ENCODE data around the gene MSRB1.
"Not testable (repeated sequence)": the region's sequence is repeated elsewhere in the genome, so short reads cannot be mapped to it uniquely, and the experiment has no call there.

Gene MSRB1

GRCh38 chr16:1915732-1916639 lies 27.0 kb downstream of the MSRB1 start:
- no peak for DNase-seq (ENCODE audit: low spot score)

- no peak for DNase-seq (ENCODE audit: low spot score)
These were observed 28.0 kb downstream of the MSRB1 start for GRCh38 chr16:1914988-1915387.

GRCh38 chr16:1914084-1914608 lies 28.9 kb downstream of the MSRB1 start:
- no peak for DNase-seq (ENCODE audit: low spot score)

- DNase-seq (ENCODE audit: low spot score): no peak
These were observed 29.5 kb downstream of the MSRB1 start for GRCh38 chr16:1913327-1914083.

- DNase-seq (ENCODE audit: low spot score): no peak
These were observed 30.8 kb downstream of the MSRB1 start for GRCh38 chr16:1912215-1912543.

GRCh38 chr16:1911467-1912214 lies 31.4 kb downstream of the MSRB1 start:
- no peak for DNase-seq (ENCODE audit: low spot score)

GRCh38 chr16:1909561-1910231 lies 33.3 kb downstream of the MSRB1 start:
- DNase-seq (ENCODE audit: low spot score): no peak

- DNase-seq (ENCODE audit: low spot score): no peak
These were observed 34.0 kb downstream of the MSRB1 start for GRCh38 chr16:1908983-1909382.

GRCh38 chr16:1908184-1908583 lies 34.8 kb downstream of the MSRB1 start:
- no peak for DNase-seq (ENCODE audit: low spot score)

- no peak for DNase-seq (ENCODE audit: low spot score)
These were observed 35.7 kb downstream of the MSRB1 start for GRCh38 chr16:1907226-1907860.

GRCh38 chr16:1906846-1907165 lies 36.2 kb downstream of the MSRB1 start:
- DNase-seq (ENCODE audit: low spot score): no peak

GRCh38 chr16:1906055-1906845 lies 36.7 kb downstream of the MSRB1 start:
- DNase-seq (ENCODE audit: low spot score): no peak

- peak; percentile 16 for DNase-seq (ENCODE audit: low spot score)
These were observed 38.9 kb downstream of the MSRB1 start for GRCh38 chr16:1903845-1904840.

- peak; percentile 8 for DNase-seq (ENCODE audit: low spot score)
These were observed 39.8 kb downstream of the MSRB1 start for GRCh38 chr16:1903220-1903574.

GRCh38 chr16:1902547-1903219 lies 40.3 kb downstream of the MSRB1 start:
- peak; percentile 13 for DNase-seq (ENCODE audit: low spot score)

GRCh38 chr16:1900452-1900774 lies 42.6 kb downstream of the MSRB1 start:
- DNase-seq (ENCODE audit: low spot score): peak; percentile 12

GRCh38 chr16:1899641-1900451 lies 43.2 kb downstream of the MSRB1 start:
- peak; percentile 23 for DNase-seq (ENCODE audit: low spot score)

- not testable (repeated sequence) for DNase-seq (ENCODE audit: low spot score)
These were observed 45.3 kb downstream of the MSRB1 start for GRCh38 chr16:1897692-1898091.

Data from D341Med (cell line).